ENCODE measurements around the gene GRAMD2B.
"Not testable (repeated sequence)": the region's sequence is repeated elsewhere in the genome, so short reads cannot be mapped to it uniquely, and the experiment has no call there.

GRAMD2B gene

GRCh38 chr5:126410623-126411022, 12.6 kb upstream of the GRAMD2B start:
- no peak for DNase-seq (ENCODE audit: low spot score)

- no peak for DNase-seq (ENCODE audit: low spot score)
Measured at GRCh38 chr5:126413856-126414255, 9.4 kb upstream of the GRAMD2B start.

- DNase-seq (ENCODE audit: low spot score): peak; percentile 76
Measured at GRCh38 chr5:126414874-126415502, 8.2 kb upstream of the GRAMD2B start.

GRCh38 chr5:126415789-126416188, 7.4 kb upstream of the GRAMD2B start:
- DNase-seq (ENCODE audit: low spot score): no peak

- no peak for DNase-seq (ENCODE audit: low spot score)
Measured at GRCh38 chr5:126416266-126416925, 6.8 kb upstream of the GRAMD2B start.

GRCh38 chr5:126417178-126417577, 6.0 kb upstream of the GRAMD2B start:
- no peak for DNase-seq (ENCODE audit: low spot score)

GRCh38 chr5:126419102-126419501, 4.1 kb upstream of the GRAMD2B start:
- DNase-seq (ENCODE audit: low spot score): no peak

GRCh38 chr5:126428421-126428820, 5.2 kb downstream of the GRAMD2B start:
- DNase-seq (ENCODE audit: low spot score): no peak

- DNase-seq (ENCODE audit: low spot score): no peak
Measured at GRCh38 chr5:126430631-126431030, 7.4 kb downstream of the GRAMD2B start.

GRCh38 chr5:126433701-126434100, 10.5 kb downstream of the GRAMD2B start:
- peak; percentile 70 for DNase-seq (ENCODE audit: low spot score)

GRCh38 chr5:126435261-126435660, 12.1 kb downstream of the GRAMD2B start:
- DNase-seq (ENCODE audit: low spot score): no peak

- no peak for DNase-seq (ENCODE audit: low spot score)
Measured at GRCh38 chr5:126435714-126436113, 12.5 kb downstream of the GRAMD2B start.

GRCh38 chr5:126437721-126438120, 14.5 kb downstream of the GRAMD2B start:
- no peak for DNase-seq (ENCODE audit: low spot score)

GRCh38 chr5:126438267-126438666, 15.1 kb downstream of the GRAMD2B start:
- DNase-seq (ENCODE audit: low spot score): no peak

- DNase-seq (ENCODE audit: low spot score): no peak
Measured at GRCh38 chr5:126438868-126439267, 15.7 kb downstream of the GRAMD2B start.

- DNase-seq (ENCODE audit: low spot score): not testable (repeated sequence)
Measured at GRCh38 chr5:126439724-126440123, 16.5 kb downstream of the GRAMD2B start.

- no peak for DNase-seq (ENCODE audit: low spot score)
Measured at GRCh38 chr5:126441230-126441629, 18.0 kb downstream of the GRAMD2B start.

- peak; percentile 88 for DNase-seq (ENCODE audit: low spot score)
Measured at GRCh38 chr5:126443374-126443851, 20.2 kb downstream of the GRAMD2B start.

- DNase-seq (ENCODE audit: low spot score): no peak
Measured at GRCh38 chr5:126444137-126444536, 20.9 kb downstream of the GRAMD2B start.

- DNase-seq (ENCODE audit: low spot score): no peak
Measured at GRCh38 chr5:126445502-126446174, 22.4 kb downstream of the GRAMD2B start.

GRCh38 chr5:126446498-126447224, 23.5 kb downstream of the GRAMD2B start:
- no peak for DNase-seq (ENCODE audit: low spot score)

- DNase-seq (ENCODE audit: low spot score): no peak
Measured at GRCh38 chr5:126448720-126449119, 25.5 kb downstream of the GRAMD2B start.

All from globus pallidus (tissue), 1 donor.